HepG2 (cell line): ENCODE measurements around the gene FAM20A. TPM values are rescaled to one million over a fixed set of nuclear protein-coding genes. Genes with fewer than 3 reads are reported as not detected.

ENCODE experiments used
- CHD4 ChIP-seq: fragments of 200-600 bp; sonication (generic); IDR thresholded peaks from 2 replicates; pipeline ENCODE4 v1.7.0; 2017; ENCODE audit warnings: mild to moderate bottlenecking, low read length, borderline replicate concordance
- GABPB1 ChIP-seq: IDR thresholded peaks from 2 replicates; pipeline ENCODE4 v1.6.1; 2016; ENCODE audit warnings: mild to moderate bottlenecking, missing genetic modification reagents, moderate library complexity, missing compliant biosample characterization
- HCFC1 ChIP-seq: fragments of 150-350 bp; IDR thresholded peaks from 2 replicates; pipeline ENCODE4 v1.6.1; 2014; ENCODE audit warnings: low read depth, low read length
- HOXA5 ChIP-seq: sonication (generic); formaldehyde crosslinking; IDR thresholded peaks from 2 replicates; pipeline ENCODE4 v1.4.0; 2020; ENCODE audit warnings: missing genetic modification reagents
- MAF1 ChIP-seq: sonication (generic); formaldehyde crosslinking; IDR thresholded peaks from 2 replicates; pipeline ENCODE4 v1.5.0; 2020; ENCODE audit warnings: missing genetic modification reagents, borderline replicate concordance
- PPARG ChIP-seq: conservative IDR thresholded peaks from 2 replicates; pipeline ENCODE4 v1.6.1; 2016; ENCODE audit warnings: missing biosample characterization, missing genetic modification reagents
- ZBTB20 ChIP-seq: sonication (generic); formaldehyde crosslinking; IDR thresholded peaks from 2 replicates; pipeline ENCODE4 v1.8.1; 2023; ENCODE audit warnings: missing genetic modification reagents, low read depth, mild to moderate bottlenecking, borderline replicate concordance
- ZNF292 ChIP-seq: sonication (generic); formaldehyde crosslinking; IDR thresholded peaks from 2 replicates; pipeline ENCODE4 v1.8.1; 2022; ENCODE audit warnings: mild to moderate bottlenecking, low read depth, missing genetic modification reagents, borderline replicate concordance
- ZNF605 ChIP-seq: sonication (generic); formaldehyde crosslinking; IDR thresholded peaks from 2 replicates; pipeline ENCODE4 v1.8.0; 2022; ENCODE audit warnings: mild to moderate bottlenecking, missing genetic modification reagents
- ZNF746 ChIP-seq: sonication (generic); formaldehyde crosslinking; IDR thresholded peaks from 2 replicates; pipeline ENCODE4 v1.8.0; 2022; ENCODE audit warnings: mild to moderate bottlenecking, missing genetic modification reagents
- polyA plus RNA-seq, 8 experiments: library from polyadenylated mRNA; depleted of rRNA in 3 of 8; stranded (reverse) in 7 of 8; unstranded in 1 of 8; fragments of >200 nt; fragmentation: Illumina TruSeq in 4 of 8; extraction: Trizol in 4 of 8; gene quantifications; 2 replicates each; pipeline versions ENCODE4 v1.2.1 to v1.2.3, GENCODE V29; 2011 to 2016; ENCODE audit warnings: low read depth in 4 of 8, missing spikeins in 1 of 8, mixed read lengths in 1 of 8; ENCODE audit not compliant: insufficient read depth in 1 of 8
- total RNA-seq, 5 experiments: library from RNA; depleted of rRNA; stranded (reverse); fragments of >200 nt; fragmentation: Illumina TruSeq; extraction: Trizol; gene quantifications; 2 replicates each; pipeline ENCODE4 v1.2.3, GENCODE V29; 2016; ENCODE audit warnings: low read depth in 1 of 5
- TF ChIP-seq, protein P1 (sequence below): sonication (generic); formaldehyde crosslinking; IDR thresholded peaks from 2 replicates; pipeline ENCODE4 v1.5.1; 2020; ENCODE audit warnings: mild to moderate bottlenecking, missing genetic modification reagents, borderline replicate concordance
- TF ChIP-seq, protein P2 (sequence below): sonication (generic); formaldehyde crosslinking; IDR thresholded peaks from 2 replicates; pipeline ENCODE4 v1.5.1; 2020; ENCODE audit warnings: mild to moderate bottlenecking, missing genetic modification reagents, borderline replicate concordance
- TF ChIP-seq, protein P3 (sequence below): sonication (generic); formaldehyde crosslinking; IDR thresholded peaks from 2 replicates; pipeline ENCODE4 v1.5.0; 2020; ENCODE audit warnings: mild to moderate bottlenecking, missing genetic modification reagents
- TF ChIP-seq, protein P4 (sequence below): sonication (generic); formaldehyde crosslinking; conservative IDR thresholded peaks from 2 replicates; pipeline ENCODE4 v1.4.0; 2020; ENCODE audit warnings: mild to moderate bottlenecking, missing genetic modification reagents, moderate library complexity

FAM20A gene
- total and polyA plus RNA-seq, 2 of the 13 experiments (the other 11 are each of a cell fraction or from before 2014, with no cell fraction given): 9.3 to 20.7 TPM

- TF ChIP-seq, protein P1, sequence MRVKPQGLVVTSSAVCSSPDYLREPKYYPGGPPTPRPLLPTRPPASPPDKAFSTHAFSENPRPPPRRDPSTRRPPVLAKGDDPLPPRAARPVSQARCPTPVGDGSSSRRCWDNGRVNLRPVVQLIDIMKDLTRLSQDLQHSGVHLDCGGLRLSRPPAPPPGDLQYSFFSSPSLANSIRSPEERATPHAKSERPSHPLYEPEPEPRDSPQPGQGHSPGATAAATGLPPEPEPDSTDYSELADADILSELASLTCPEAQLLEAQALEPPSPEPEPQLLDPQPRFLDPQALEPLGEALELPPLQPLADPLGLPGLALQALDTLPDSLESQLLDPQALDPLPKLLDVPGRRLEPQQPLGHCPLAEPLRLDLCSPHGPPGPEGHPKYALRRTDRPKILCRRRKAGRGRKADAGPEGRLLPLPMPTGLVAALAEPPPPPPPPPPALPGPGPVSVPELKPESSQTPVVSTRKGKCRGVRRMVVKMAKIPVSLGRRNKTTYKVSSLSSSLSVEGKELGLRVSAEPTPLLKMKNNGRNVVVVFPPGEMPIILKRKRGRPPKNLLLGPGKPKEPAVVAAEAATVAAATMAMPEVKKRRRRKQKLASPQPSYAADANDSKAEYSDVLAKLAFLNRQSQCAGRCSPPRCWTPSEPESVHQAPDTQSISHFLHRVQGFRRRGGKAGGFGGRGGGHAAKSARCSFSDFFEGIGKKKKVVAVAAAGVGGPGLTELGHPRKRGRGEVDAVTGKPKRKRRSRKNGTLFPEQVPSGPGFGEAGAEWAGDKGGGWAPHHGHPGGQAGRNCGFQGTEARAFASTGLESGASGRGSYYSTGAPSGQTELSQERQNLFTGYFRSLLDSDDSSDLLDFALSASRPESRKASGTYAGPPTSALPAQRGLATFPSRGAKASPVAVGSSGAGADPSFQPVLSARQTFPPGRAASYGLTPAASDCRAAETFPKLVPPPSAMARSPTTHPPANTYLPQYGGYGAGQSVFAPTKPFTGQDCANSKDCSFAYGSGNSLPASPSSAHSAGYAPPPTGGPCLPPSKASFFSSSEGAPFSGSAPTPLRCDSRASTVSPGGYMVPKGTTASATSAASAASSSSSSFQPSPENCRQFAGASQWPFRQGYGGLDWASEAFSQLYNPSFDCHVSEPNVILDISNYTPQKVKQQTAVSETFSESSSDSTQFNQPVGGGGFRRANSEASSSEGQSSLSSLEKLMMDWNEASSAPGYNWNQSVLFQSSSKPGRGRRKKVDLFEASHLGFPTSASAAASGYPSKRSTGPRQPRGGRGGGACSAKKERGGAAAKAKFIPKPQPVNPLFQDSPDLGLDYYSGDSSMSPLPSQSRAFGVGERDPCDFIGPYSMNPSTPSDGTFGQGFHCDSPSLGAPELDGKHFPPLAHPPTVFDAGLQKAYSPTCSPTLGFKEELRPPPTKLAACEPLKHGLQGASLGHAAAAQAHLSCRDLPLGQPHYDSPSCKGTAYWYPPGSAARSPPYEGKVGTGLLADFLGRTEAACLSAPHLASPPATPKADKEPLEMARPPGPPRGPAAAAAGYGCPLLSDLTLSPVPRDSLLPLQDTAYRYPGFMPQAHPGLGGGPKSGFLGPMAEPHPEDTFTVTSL (CRISPR knock-in tag): peak; percentile 9; the same call in 1 of the 2 replicates
- TF ChIP-seq HCFC1 (no peak), ZBTB20 (CRISPR knock-in tag) (0 out of 2 replicates have a peak, but pooled peaks have one; percentile 39), HOXA5 (peak; percentile 61; the same call in 1 of the 2 replicates), ZNF605 (CRISPR knock-in tag) (peak; percentile 49), GABPB1 (CRISPR knock-in tag) (no peak), ZNF746 (CRISPR knock-in tag) (peak; percentile 91), PPARG (CRISPR knock-in tag) (0 out of 2 replicates have a peak, but pooled peaks have one; percentile 24), ZNF292 (CRISPR knock-in tag) (peak; percentile 9; the same call in 1 of the 2 replicates), CHD4 (peak; percentile 24; the same call in 1 of the 2 replicates), MAF1 (CRISPR knock-in tag) (peak; percentile 78; the same call in 1 of the 2 replicates)
- TF ChIP-seq, protein P2, sequence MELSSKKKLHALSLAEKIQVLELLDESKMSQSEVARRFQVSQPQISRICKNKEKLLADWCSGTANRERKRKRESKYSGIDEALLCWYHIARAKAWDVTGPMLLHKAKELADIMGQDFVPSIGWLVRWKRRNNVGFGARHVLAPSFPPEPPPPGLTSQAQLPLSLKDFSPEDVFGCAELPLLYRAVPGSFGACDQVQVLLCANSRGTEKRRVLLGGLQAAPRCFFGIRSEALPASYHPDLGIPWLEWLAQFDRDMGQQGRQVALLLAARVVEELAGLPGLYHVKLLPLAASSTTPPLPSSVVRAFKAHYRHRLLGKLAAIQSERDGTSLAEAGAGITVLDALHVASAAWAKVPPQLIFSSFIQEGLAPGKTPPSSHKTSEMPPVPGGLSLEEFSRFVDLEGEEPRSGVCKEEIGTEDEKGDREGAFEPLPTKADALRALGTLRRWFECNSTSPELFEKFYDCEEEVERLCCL (CRISPR knock-in tag): no peak
- TF ChIP-seq, protein P3, sequence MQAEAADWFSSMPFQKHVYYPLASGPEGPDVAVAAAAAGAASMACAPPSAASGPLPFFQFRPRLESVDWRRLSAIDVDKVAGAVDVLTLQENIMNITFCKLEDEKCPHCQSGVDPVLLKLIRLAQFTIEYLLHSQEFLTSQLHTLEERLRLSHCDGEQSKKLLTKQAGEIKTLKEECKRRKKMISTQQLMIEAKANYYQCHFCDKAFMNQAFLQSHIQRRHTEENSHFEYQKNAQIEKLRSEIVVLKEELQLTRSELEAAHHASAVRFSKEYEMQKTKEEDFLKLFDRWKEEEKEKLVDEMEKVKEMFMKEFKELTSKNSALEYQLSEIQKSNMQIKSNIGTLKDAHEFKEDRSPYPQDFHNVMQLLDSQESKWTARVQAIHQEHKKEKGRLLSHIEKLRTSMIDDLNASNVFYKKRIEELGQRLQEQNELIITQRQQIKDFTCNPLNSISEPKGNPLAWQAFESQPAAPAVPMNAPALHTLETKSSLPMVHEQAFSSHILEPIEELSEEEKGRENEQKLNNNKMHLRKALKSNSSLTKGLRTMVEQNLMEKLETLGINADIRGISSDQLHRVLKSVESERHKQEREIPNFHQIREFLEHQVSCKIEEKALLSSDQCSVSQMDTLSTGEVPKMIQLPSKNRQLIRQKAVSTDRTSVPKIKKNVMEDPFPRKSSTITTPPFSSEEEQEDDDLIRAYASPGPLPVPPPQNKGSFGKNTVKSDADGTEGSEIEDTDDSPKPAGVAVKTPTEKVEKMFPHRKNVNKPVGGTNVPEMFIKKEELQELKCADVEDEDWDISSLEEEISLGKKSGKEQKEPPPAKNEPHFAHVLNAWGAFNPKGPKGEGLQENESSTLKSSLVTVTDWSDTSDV (CRISPR knock-in tag): 0 out of 2 replicates have a peak, but pooled peaks have one; percentile 63
- TF ChIP-seq, protein P4, sequence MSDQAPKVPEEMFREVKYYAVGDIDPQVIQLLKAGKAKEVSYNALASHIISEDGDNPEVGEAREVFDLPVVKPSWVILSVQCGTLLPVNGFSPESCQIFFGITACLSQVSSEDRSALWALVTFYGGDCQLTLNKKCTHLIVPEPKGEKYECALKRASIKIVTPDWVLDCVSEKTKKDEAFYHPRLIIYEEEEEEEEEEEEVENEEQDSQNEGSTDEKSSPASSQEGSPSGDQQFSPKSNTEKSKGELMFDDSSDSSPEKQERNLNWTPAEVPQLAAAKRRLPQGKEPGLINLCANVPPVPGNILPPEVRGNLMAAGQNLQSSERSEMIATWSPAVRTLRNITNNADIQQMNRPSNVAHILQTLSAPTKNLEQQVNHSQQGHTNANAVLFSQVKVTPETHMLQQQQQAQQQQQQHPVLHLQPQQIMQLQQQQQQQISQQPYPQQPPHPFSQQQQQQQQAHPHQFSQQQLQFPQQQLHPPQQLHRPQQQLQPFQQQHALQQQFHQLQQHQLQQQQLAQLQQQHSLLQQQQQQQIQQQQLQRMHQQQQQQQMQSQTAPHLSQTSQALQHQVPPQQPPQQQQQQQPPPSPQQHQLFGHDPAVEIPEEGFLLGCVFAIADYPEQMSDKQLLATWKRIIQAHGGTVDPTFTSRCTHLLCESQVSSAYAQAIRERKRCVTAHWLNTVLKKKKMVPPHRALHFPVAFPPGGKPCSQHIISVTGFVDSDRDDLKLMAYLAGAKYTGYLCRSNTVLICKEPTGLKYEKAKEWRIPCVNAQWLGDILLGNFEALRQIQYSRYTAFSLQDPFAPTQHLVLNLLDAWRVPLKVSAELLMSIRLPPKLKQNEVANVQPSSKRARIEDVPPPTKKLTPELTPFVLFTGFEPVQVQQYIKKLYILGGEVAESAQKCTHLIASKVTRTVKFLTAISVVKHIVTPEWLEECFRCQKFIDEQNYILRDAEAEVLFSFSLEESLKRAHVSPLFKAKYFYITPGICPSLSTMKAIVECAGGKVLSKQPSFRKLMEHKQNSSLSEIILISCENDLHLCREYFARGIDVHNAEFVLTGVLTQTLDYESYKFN: peak; percentile 65
These were observed 89.4 kb downstream of the FAM20A start (continued) for GRCh38 chr17:68511671-68512246.
